GM12872 (cell line): ENCODE measurements around the gene PRELP.

Source experiments
- CTCF ChIP-seq: IDR thresholded peaks from 3 replicates; pipeline ENCODE4 v1.5.1; 2011; ENCODE audit warnings: low read depth, mild to moderate bottlenecking, low read length, moderate library complexity; ENCODE audit not compliant: insufficient read depth

The PRELP gene

GRCh38 chr1:203509135-203509534 is 33.5 kb downstream of the PRELP start:
- no peak for TF ChIP-seq CTCF

- TF ChIP-seq CTCF: no peak
Observed at GRCh38 chr1:203511513-203511912, 35.9 kb downstream of the PRELP start.

GRCh38 chr1:203511930-203512329 is 36.3 kb downstream of the PRELP start:
- no peak for TF ChIP-seq CTCF

GRCh38 chr1:203512517-203512847 is 36.9 kb downstream of the PRELP start:
- no peak for TF ChIP-seq CTCF

- no peak for TF ChIP-seq CTCF
Observed at GRCh38 chr1:203512848-203513584, 37.4 kb downstream of the PRELP start.

- TF ChIP-seq CTCF: no peak
Observed at GRCh38 chr1:203513585-203514031, 38.0 kb downstream of the PRELP start.

- no peak for TF ChIP-seq CTCF
Observed at GRCh38 chr1:203516184-203516583, 40.6 kb downstream of the PRELP start.

- no peak for TF ChIP-seq CTCF
Observed at GRCh38 chr1:203516906-203517305, 41.3 kb downstream of the PRELP start.
